ENCODE results near the gene AJAP1.
"Not testable (repeated sequence)": the region's sequence is repeated elsewhere in the genome, so short reads cannot be mapped to it uniquely, and the experiment has no call there.

AJAP1 gene

GRCh38 chr1:4657960-4658541 lies 3.6 kb downstream of the AJAP1 start:
- no peak for DNase-seq (ENCODE audit: low read depth)

- DNase-seq (ENCODE audit: low read depth): no peak
Observed at GRCh38 chr1:4658643-4659628, 4.5 kb downstream of the AJAP1 start.

GRCh38 chr1:4660917-4661594 lies 6.6 kb downstream of the AJAP1 start:
- no peak for DNase-seq (ENCODE audit: low read depth)

- no peak for DNase-seq (ENCODE audit: low read depth)
Observed at GRCh38 chr1:4661595-4661917, 7.1 kb downstream of the AJAP1 start.

GRCh38 chr1:4662168-4662567 lies 7.8 kb downstream of the AJAP1 start:
- no peak for DNase-seq (ENCODE audit: low read depth)

- no peak for DNase-seq (ENCODE audit: low read depth)
Observed at GRCh38 chr1:4662723-4663122, 8.3 kb downstream of the AJAP1 start.

- DNase-seq (ENCODE audit: low read depth): no peak
Observed at GRCh38 chr1:4664095-4664494, 9.7 kb downstream of the AJAP1 start.

GRCh38 chr1:4664606-4665005 lies 10.2 kb downstream of the AJAP1 start:
- no peak for DNase-seq (ENCODE audit: low read depth)

GRCh38 chr1:4665456-4665855 lies 11.0 kb downstream of the AJAP1 start:
- DNase-seq (ENCODE audit: low read depth): no peak

- not testable (repeated sequence) for DNase-seq (ENCODE audit: low read depth)
Observed at GRCh38 chr1:4666683-4667082, 12.3 kb downstream of the AJAP1 start.

GRCh38 chr1:4668743-4669700 lies 14.6 kb downstream of the AJAP1 start:
- no peak for DNase-seq (ENCODE audit: low read depth)

GRCh38 chr1:4670265-4670664 lies 15.9 kb downstream of the AJAP1 start:
- DNase-seq (ENCODE audit: low read depth): no peak

- no peak for DNase-seq (ENCODE audit: low read depth)
Observed at GRCh38 chr1:4671828-4672227, 17.4 kb downstream of the AJAP1 start.

GRCh38 chr1:4673494-4673893 lies 19.1 kb downstream of the AJAP1 start:
- no peak for DNase-seq (ENCODE audit: low read depth)

GRCh38 chr1:4674117-4674516 lies 19.7 kb downstream of the AJAP1 start:
- DNase-seq (ENCODE audit: low read depth): no peak

- DNase-seq (ENCODE audit: low read depth): no peak
Observed at GRCh38 chr1:4674676-4675075, 20.3 kb downstream of the AJAP1 start.

- no peak for DNase-seq (ENCODE audit: low read depth)
Observed at GRCh38 chr1:4675454-4676186, 21.2 kb downstream of the AJAP1 start.

GRCh38 chr1:4676253-4676652 lies 21.8 kb downstream of the AJAP1 start:
- DNase-seq (ENCODE audit: low read depth): no peak

- DNase-seq (ENCODE audit: low read depth): no peak
Observed at GRCh38 chr1:4677608-4678007, 23.2 kb downstream of the AJAP1 start.

- no peak for DNase-seq (ENCODE audit: low read depth)
Observed at GRCh38 chr1:4678066-4678717, 23.8 kb downstream of the AJAP1 start.

- no peak for DNase-seq (ENCODE audit: low read depth)
Observed at GRCh38 chr1:4681026-4681425, 26.6 kb downstream of the AJAP1 start.
